Mesenchymal stem cell (in vitro differentiated cells and primary cell): ENCODE data around the gene FANCD2.
"Not testable (repeated sequence)": the region's sequence is repeated elsewhere in the genome, so short reads cannot be mapped to it uniquely, and the experiment has no call there.

Experiments
- DNase-seq: peaks from one replicate; pipeline ENCODE4 v3.0.0-alpha.2; 2013
- H2AFZ ChIP-seq: one replicate; pipeline ENCODE4 v1.6.1; 2013; ENCODE audit warnings: low read depth, mild to moderate bottlenecking, control low read depth, inconsistent platforms, low read length, moderate library complexity
- H2AK5ac ChIP-seq: 2 replicates; pipeline ENCODE4 v1.6.1; 2013; ENCODE audit warnings: low read length, moderate library complexity, mild to moderate bottlenecking, inconsistent platforms; ENCODE audit not compliant: severe bottlenecking
- H2BK120ac ChIP-seq: one replicate; pipeline ENCODE4 v1.6.1; 2013; ENCODE audit warnings: low read depth, mild to moderate bottlenecking, inconsistent platforms, low read length, moderate library complexity
- H2BK12ac ChIP-seq, 2 experiments: one replicate each; pipeline ENCODE4 v1.6.1; 2013; ENCODE audit warnings: inconsistent platforms in 2 of 2, low read length in 2 of 2, mild to moderate bottlenecking in 2 of 2, moderate library complexity in 2 of 2, control low read depth in 1 of 2
- H2BK15ac ChIP-seq: one replicate; pipeline ENCODE4 v1.6.1; 2013; ENCODE audit warnings: mild to moderate bottlenecking, low read depth, inconsistent platforms; ENCODE audit not compliant: poor library complexity, severe bottlenecking
- H2BK5ac ChIP-seq: 2 replicates; pipeline ENCODE4 v1.6.1; 2013; ENCODE audit warnings: low read depth, mild to moderate bottlenecking, low read length, control low read depth, inconsistent platforms; ENCODE audit not compliant: poor library complexity, severe bottlenecking
- H3K14ac ChIP-seq, 2 experiments: one replicate each; pipeline ENCODE4 v1.6.1; 2013; ENCODE audit warnings: inconsistent platforms in 2 of 2, low read length in 2 of 2, control low read depth in 1 of 2, mild to moderate bottlenecking in 1 of 2, moderate library complexity in 1 of 2
- H3K18ac ChIP-seq, 2 experiments: one replicate each; pipeline ENCODE4 v1.6.1; 2013; ENCODE audit warnings: inconsistent platforms in 2 of 2, low read length in 2 of 2, control low read depth in 1 of 2, low read depth in 1 of 2, mild to moderate bottlenecking in 1 of 2
- H3K23ac ChIP-seq, 2 experiments: one replicate each; pipeline ENCODE4 v1.6.1; 2013; ENCODE audit warnings: inconsistent platforms in 2 of 2, low read length in 2 of 2, mild to moderate bottlenecking in 2 of 2, moderate library complexity in 2 of 2, control low read depth in 1 of 2
- H3K27ac ChIP-seq: 2 replicates; pipeline ENCODE4 v1.5.1; 2013; ENCODE audit warnings: mild to moderate bottlenecking, moderate library complexity, low read length, control low read depth, inconsistent platforms; ENCODE audit not compliant: poor library complexity, severe bottlenecking
- H3K27me3 ChIP-seq, 2 experiments: 2 replicates each; pipeline versions ENCODE4 v1.6.1 to v1.7.0; 2013; ENCODE audit warnings: low read length in 2 of 2, mild to moderate bottlenecking in 2 of 2, moderate library complexity in 2 of 2, control low read depth in 1 of 2, inconsistent platforms in 1 of 2; ENCODE audit not compliant: control insufficient read depth in 1 of 2, insufficient read depth in 1 of 2
- H3K36me3 ChIP-seq, 2 experiments: 2 replicates each; pipeline versions ENCODE4 v1.6.1 to v1.7.0; 2013; ENCODE audit warnings: low read length in 2 of 2, control low read depth in 1 of 2, inconsistent platforms in 1 of 2, low read depth in 1 of 2, mild to moderate bottlenecking in 1 of 2; ENCODE audit not compliant: insufficient read depth in 2 of 2, control insufficient read depth in 1 of 2
- H3K4ac ChIP-seq, 2 experiments: one replicate each; pipeline ENCODE4 v1.6.1; 2013; ENCODE audit warnings: inconsistent platforms in 2 of 2, low read length in 2 of 2, mild to moderate bottlenecking in 2 of 2, moderate library complexity in 2 of 2, control low read depth in 1 of 2, low read depth in 1 of 2
- H3K4me1 ChIP-seq: 2 replicates; pipeline ENCODE4 v1.6.1; 2013; ENCODE audit warnings: low read depth, low read length, control low read depth; ENCODE audit not compliant: control insufficient read depth, insufficient read depth
- H3K4me2 ChIP-seq: 2 replicates; pipeline ENCODE4 v1.6.1; 2013; ENCODE audit warnings: low read length, mild to moderate bottlenecking, inconsistent platforms; ENCODE audit not compliant: poor library complexity, severe bottlenecking
- H3K4me3 ChIP-seq, 2 experiments: 2 replicates each; pipeline versions ENCODE4 v1.5.1 to v1.7.0; 2013; ENCODE audit warnings: low read length in 2 of 2, mild to moderate bottlenecking in 2 of 2, control low read depth in 1 of 2, low read depth in 1 of 2; ENCODE audit not compliant: insufficient read depth in 1 of 2
- H3K79me1 ChIP-seq: replicated peaks from 2 replicates; pipeline ENCODE4 v1.6.1; 2013; ENCODE audit warnings: mild to moderate bottlenecking, control low read depth, low read length, inconsistent platforms; ENCODE audit not compliant: poor library complexity, severe bottlenecking
- H3K9ac ChIP-seq: 2 replicates; pipeline ENCODE4 v1.7.0; 2013; ENCODE audit warnings: mild to moderate bottlenecking, low read length, moderate library complexity
- H3K9me3 ChIP-seq: 2 replicates; pipeline ENCODE4 v1.7.0; 2013; ENCODE audit warnings: mild to moderate bottlenecking, low read length; ENCODE audit not compliant: control insufficient read depth
- H4K8ac ChIP-seq: one replicate; pipeline ENCODE4 v1.6.1; 2013; ENCODE audit warnings: inconsistent platforms, mild to moderate bottlenecking, low read length, moderate library complexity
- H4K91ac ChIP-seq: one replicate; pipeline ENCODE4 v1.6.1; 2013; ENCODE audit warnings: mild to moderate bottlenecking, low read length, inconsistent platforms
- WGBS: methylation state at CpG from one replicate; pipeline ENCODE4 v1.1.7; 2013; ENCODE audit warnings: mixed read lengths; 5-methylcytosine and 5-hydroxymethylcytosine counted together

FANCD2 gene

GRCh38 chr3:10070077-10070476, 43.8 kb downstream of the FANCD2 start:
- H3K4ac ChIP-seq, H3K23ac ChIP-seq, H2AFZ ChIP-seq, H3K79me1 ChIP-seq, H3K4me3 ChIP-seq, H2AK5ac ChIP-seq, H3K36me3 ChIP-seq, H3K18ac ChIP-seq, H3K27ac ChIP-seq, H2BK15ac ChIP-seq, H4K91ac ChIP-seq, H3K4me2 ChIP-seq, H3K4me1 ChIP-seq, H2BK12ac ChIP-seq, DNase-seq, H3K14ac ChIP-seq, H4K8ac ChIP-seq, H2BK120ac ChIP-seq, H2BK5ac ChIP-seq, H3K9ac ChIP-seq, H3K9me3 ChIP-seq, H3K27me3 ChIP-seq: not testable (repeated sequence)
- 97% methylated on average over 15 of the region's 33 CpGs for WGBS

GRCh38 chr3:10074666-10075065, 48.4 kb downstream of the FANCD2 start:
- H2BK120ac ChIP-seq, result no peak overlapping the region
- H3K4me2 ChIP-seq, result no peak overlapping the region
- no peaks in the 10 kb centered on the region for H3K27me3 ChIP-seq
- H2AFZ ChIP-seq, result no peak overlapping the region
- no peaks in the 10 kb centered on the region for H3K4me1 ChIP-seq
- DNase-seq, result no peak
- H3K36me3 ChIP-seq, result peaks cover 0 to 4% of the 10 kb centered on the region in 2 experiments
- H3K9me3 ChIP-seq, result no peaks in the 10 kb centered on the region
- H3K18ac ChIP-seq, result no peak overlapping the region
- no peak overlapping the region for H4K91ac ChIP-seq
- H2BK15ac ChIP-seq, result no peak overlapping the region
- H2BK5ac ChIP-seq, result no peak overlapping the region
- no peaks in the 10 kb centered on the region for H3K79me1 ChIP-seq
- H2BK12ac ChIP-seq, result no peak overlapping the region
- H3K4ac ChIP-seq, result no peak overlapping the region
- no peak overlapping the region for H3K9ac ChIP-seq
- H2AK5ac ChIP-seq, result no peak overlapping the region
- no peak overlapping the region for H3K27ac ChIP-seq
- no peak overlapping the region for H3K4me3 ChIP-seq
- no peak overlapping the region for H4K8ac ChIP-seq
- H3K23ac ChIP-seq, result no peak overlapping the region
- no peak overlapping the region for H3K14ac ChIP-seq

- no peak overlapping the region for H3K9ac ChIP-seq
- peaks cover 4 to 6% of the 10 kb centered on the region in 2 experiments for H3K36me3 ChIP-seq
- no peaks in the 10 kb centered on the region for H3K79me1 ChIP-seq
- H3K9me3 ChIP-seq, result no peaks in the 10 kb centered on the region
- no peak overlapping the region for H3K4me3 ChIP-seq
- no peaks in the 10 kb centered on the region for H3K4me1 ChIP-seq
- H3K18ac ChIP-seq, result no peak overlapping the region
- DNase-seq, result no peak
- H3K14ac ChIP-seq, result no peak overlapping the region
- no peaks in the 10 kb centered on the region for H3K27me3 ChIP-seq
- no peak overlapping the region for H3K23ac ChIP-seq
- H4K8ac ChIP-seq, result no peak overlapping the region
- WGBS, result 97% methylated on average over 4 of the region's 4 CpGs
- no peak overlapping the region for H2BK120ac ChIP-seq
- peak overlapping the region in 1 of 2 experiments; percentile 6 for H3K4ac ChIP-seq
- H2BK5ac ChIP-seq, result no peak overlapping the region
- H2AFZ ChIP-seq, result no peak overlapping the region
- H2BK15ac ChIP-seq, result no peak overlapping the region
- no peak overlapping the region for H2AK5ac ChIP-seq
- H4K91ac ChIP-seq, result no peak overlapping the region
- H2BK12ac ChIP-seq, result no peak overlapping the region
- H3K4me2 ChIP-seq, result no peak overlapping the region
- H3K27ac ChIP-seq, result no peak overlapping the region
Measured at GRCh38 chr3:10081871-10082270, 55.6 kb downstream of the FANCD2 start.

DNA sequence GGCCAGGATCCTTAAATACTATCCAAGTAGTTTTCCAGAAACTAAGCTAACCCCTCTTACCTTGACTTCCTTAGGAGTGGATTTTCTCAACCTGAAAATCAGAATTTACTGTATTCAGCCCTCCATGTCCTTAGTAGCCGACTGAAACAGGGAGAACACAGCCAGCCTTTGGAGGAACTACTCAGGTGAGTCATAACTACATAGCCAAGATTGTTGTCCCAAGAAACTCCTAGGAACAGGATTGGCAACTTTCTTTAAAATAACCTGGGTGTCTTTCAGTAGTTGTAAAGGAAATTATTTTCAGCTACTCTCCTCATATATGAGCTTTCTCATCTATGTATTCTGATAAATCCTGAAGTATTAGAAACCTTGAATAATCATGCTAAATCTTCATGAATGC, 59.5 kb downstream of the FANCD2 start:
- no peak overlapping the region for H3K4me2 ChIP-seq
- 100% methylated on average over 1 of the region's 1 CpG for WGBS

More for the DNA sequence above, 59.5 kb downstream of the FANCD2 start:
- Histone ChIP-seq H2AFZ (no peak overlapping the region), H3K4me1 (no peaks in the 10 kb centered on the region), H3K79me1 (no peaks in the 10 kb centered on the region), H3K14ac (no peak overlapping the region), H3K4ac (no peak overlapping the region), H3K27me3 (no peaks in the 10 kb centered on the region), H2BK120ac (no peak overlapping the region), H2BK5ac (no peak overlapping the region), H3K18ac (no peak overlapping the region), H3K9ac (no peak overlapping the region), H2BK12ac (no peak overlapping the region), H2AK5ac (no peak overlapping the region), H4K91ac (no peak overlapping the region), H2BK15ac (no peak overlapping the region), H3K27ac (no peak overlapping the region), H3K9me3 (no peaks in the 10 kb centered on the region), H3K36me3 (peaks cover 0 to 10% of the 10 kb centered on the region in 2 experiments), H3K23ac (no peak overlapping the region), H3K4me3 (no peak overlapping the region), H4K8ac (no peak overlapping the region)
- DNase-seq, result no peak
